D721Med (cell line): ENCODE data around the gene NDE1.

ENCODE experiments used
- DNase-seq: peaks from one replicate; pipeline ENCODE4 v3.0.0; 2011; ENCODE audit warnings: low spot score; ENCODE audit not compliant: insufficient read length
- FAIRE-seq: peaks from 2 replicates; lab custom pipeline; 2011; peaks lifted over from hg19 to GRCh38; lab: Jason Lieb, UNC
- TF ChIP-seq, protein P1 (sequence below): IDR thresholded peaks from 2 replicates; pipeline ENCODE4 v1.5.1; 2012; ENCODE audit warnings: mild to moderate bottlenecking, control low read depth; ENCODE audit not compliant: insufficient read depth; ENCODE audit errors: missing control alignments

The NDE1 gene

DNA sequence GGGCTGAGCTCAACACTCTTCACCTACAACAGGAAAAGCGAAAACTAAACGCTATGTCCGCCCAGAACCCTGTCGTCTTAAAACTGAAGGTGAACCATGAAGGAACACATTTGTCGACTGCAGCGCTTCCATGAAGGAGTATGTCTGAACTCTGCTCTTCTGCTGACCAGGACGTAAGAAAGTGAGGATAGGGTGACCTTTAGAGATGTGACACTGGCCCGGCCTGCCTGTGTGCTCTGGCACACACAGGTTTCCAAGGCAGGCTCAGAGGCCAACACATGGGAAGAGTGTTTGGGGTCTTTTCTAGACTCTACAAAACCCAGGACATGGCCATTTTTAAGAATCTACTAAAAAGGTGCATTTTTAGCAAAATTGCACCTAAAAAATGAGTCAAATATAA is 28.2 kb upstream of the NDE1 start:
- FAIRE-seq (no peak), DNase-seq (no peak)
- TF ChIP-seq, protein P1, sequence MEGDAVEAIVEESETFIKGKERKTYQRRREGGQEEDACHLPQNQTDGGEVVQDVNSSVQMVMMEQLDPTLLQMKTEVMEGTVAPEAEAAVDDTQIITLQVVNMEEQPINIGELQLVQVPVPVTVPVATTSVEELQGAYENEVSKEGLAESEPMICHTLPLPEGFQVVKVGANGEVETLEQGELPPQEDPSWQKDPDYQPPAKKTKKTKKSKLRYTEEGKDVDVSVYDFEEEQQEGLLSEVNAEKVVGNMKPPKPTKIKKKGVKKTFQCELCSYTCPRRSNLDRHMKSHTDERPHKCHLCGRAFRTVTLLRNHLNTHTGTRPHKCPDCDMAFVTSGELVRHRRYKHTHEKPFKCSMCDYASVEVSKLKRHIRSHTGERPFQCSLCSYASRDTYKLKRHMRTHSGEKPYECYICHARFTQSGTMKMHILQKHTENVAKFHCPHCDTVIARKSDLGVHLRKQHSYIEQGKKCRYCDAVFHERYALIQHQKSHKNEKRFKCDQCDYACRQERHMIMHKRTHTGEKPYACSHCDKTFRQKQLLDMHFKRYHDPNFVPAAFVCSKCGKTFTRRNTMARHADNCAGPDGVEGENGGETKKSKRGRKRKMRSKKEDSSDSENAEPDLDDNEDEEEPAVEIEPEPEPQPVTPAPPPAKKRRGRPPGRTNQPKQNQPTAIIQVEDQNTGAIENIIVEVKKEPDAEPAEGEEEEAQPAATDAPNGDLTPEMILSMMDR: no peak

DNA sequence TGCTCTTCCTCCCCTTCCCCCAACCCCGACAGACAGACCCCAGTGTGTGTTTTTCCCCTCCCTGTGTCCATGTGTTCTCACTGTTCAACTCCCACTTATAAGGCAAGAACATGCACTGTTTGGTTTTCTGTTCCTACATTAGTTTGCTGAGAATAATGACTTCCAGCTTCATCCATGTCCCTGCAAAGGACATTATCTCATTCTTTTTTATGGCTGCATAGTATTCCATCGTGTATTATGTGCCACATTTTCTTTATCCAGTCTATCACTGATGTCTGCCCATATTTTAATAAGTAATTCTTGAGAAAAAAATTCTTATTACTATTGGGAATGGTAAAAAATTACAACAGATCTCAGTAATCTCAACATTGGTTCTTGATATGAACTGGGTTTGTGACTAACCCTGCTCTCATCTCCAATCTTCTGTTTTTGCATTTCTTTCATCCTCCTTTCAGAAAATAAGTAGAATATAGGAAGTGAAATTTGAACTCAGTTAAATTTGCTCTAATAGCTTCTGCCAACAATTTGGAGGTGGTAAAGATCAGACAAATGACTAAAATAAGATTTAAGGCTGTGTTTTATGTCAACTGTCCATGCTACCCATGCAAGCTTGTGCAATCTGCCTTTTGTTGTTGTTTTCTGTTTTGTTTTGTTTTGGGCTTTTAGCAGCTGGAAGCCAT is 18.2 kb upstream of the NDE1 start:
- FAIRE-seq: no peak
- TF ChIP-seq, protein P1: no peak
- DNase-seq: no peak

DNA sequence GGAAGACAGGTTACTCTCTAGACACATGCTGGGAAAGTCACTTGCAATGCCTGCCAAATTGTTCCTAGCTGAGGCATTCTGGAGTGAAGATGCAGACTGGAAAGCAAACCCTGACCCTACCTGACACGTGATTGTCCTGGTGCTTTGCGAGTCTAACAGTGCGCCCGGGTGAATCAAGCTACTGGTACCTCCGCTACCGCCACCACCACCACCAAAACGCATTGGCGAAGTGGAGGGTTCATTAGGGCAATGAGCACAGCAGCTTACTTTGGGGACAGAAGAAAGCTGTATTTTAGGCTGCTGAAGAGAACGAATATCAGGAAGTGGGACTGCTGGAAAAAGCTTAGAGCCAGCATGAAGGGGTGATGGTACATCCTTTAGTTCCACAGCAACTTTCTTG is 14.1 kb upstream of the NDE1 start:
- FAIRE-seq: no peak

DNA sequence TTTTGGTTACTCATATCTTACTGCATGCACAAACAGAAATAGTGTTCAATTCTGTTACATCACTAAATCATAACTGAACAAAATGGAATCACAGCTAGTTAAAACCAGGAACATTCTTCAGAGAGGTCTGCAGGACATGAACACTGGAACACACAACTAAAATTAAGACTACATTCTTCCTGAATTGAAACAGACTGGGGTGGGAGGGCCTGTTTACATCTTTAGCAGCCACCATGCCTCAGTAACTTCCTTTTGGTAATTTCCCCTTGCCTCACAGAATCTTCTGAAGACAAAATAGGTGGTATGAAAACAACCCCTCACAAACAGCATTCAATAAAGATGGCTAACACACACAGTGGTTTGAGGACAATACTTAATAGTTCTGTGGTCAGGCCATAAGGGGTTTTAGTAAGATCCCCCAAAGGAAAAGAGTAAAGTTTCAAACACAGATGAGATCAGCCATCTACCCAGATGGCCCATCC is 13.6 kb upstream of the NDE1 start:
- TF ChIP-seq, protein P1: no peak
- FAIRE-seq: no peak
- DNase-seq: no peak

More for the DNA sequence above, 14.1 kb upstream of the NDE1 start:
- TF ChIP-seq, protein P1: no peak
- no peak for DNase-seq

DNA sequence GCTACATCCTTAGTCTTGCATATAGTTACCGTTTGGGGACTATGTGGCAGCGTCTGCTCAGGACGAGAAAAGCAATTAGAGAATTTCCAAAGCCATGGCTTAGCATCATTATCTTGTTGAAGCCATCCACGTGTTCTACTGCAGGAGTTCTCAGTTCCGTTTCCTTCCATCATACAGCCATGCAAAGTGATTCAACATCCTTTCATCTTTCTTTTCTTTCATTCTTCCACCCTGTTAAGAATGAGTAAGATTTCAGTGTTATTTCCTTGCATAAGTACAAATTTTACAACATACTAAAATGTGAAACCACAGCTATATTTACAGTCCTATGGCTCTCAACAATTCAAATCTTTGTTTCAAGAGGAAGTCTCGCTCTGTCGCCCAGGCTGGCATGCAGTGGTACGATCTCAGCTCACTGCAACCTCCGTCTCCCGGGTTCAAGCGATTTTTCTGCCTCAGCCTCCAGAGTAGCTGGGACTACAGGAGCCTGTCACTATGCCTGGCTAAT is 10.9 kb upstream of the NDE1 start:
- FAIRE-seq (no peak), DNase-seq (no peak)
- TF ChIP-seq, protein P1: no peak

DNA sequence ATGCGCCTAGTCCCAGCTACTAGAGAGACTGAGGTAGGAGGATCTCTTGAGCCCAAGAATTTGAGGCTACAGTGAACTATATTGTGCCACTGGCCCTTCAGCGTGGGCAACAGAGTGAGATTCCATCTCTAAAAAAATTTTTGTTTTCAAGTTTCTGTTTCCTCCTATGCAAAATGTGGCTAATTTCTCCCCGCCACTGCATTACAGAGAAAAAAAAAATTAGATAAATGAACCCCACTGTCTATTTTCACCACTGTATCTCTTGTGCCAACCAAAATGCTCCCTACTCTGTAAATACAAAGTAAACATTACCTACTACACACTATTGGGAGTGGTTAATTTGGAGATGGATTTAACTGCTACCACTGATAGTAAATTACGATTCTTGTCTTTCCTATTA is 9.1 kb upstream of the NDE1 start:
- no peak for DNase-seq
- no peak for FAIRE-seq
- TF ChIP-seq, protein P1: no peak
